KOPT-K1 (cell line): Measurements from ENCODE around the gene BAG5.

Experiments used
- H3K27ac ChIP-seq: fragments of 200-600 bp; sonication (generic); 2 replicates; pipeline ENCODE4 v1.5.1; 2016; ENCODE audit warnings: antibody characterized with exemption, mild to moderate bottlenecking, low read depth, low read length; ENCODE audit not compliant: poor library complexity, severe bottlenecking
- H3K36me3 ChIP-seq: fragments of 200-600 bp; sonication (generic); 2 replicates; pipeline ENCODE4 v1.5.1; 2017; ENCODE audit warnings: antibody characterized with exemption, mild to moderate bottlenecking, low read length, moderate library complexity; ENCODE audit not compliant: insufficient read depth
- H3K9me3 ChIP-seq: fragments of 200-600 bp; sonication (generic); 2 replicates; pipeline ENCODE4 v1.5.1; 2017; ENCODE audit warnings: antibody characterized with exemption, low read length, mild to moderate bottlenecking; ENCODE audit not compliant: insufficient read depth, poor library complexity, severe bottlenecking

The BAG5 gene

GRCh38 chr14:103578401-103579075 lies 16.1 kb upstream of the BAG5 start:
- Histone ChIP-seq H3K27ac (no peak overlapping the region), H3K9me3 (no peaks in the 10 kb centered on the region), H3K36me3 (peaks cover 53% of the 10 kb centered on the region; the same call in 1 of the 2 replicates)

- Histone ChIP-seq H3K9me3 (no peaks in the 10 kb centered on the region), H3K27ac (no peak overlapping the region), H3K36me3 (peaks cover 67% of the 10 kb centered on the region)
Observed at GRCh38 chr14:103576371-103577024, 14.0 kb upstream of the BAG5 start.

- H3K27ac ChIP-seq, result no peak overlapping the region
- H3K36me3 ChIP-seq, result peaks cover 62% of the 10 kb centered on the region
- no peaks in the 10 kb centered on the region for H3K9me3 ChIP-seq
Observed at GRCh38 chr14:103574707-103575285, 12.3 kb upstream of the BAG5 start.

GRCh38 chr14:103574104-103574503 lies 11.6 kb upstream of the BAG5 start:
- Histone ChIP-seq H3K27ac (no peak overlapping the region), H3K36me3 (peaks cover 62% of the 10 kb centered on the region), H3K9me3 (no peaks in the 10 kb centered on the region)

- Histone ChIP-seq H3K9me3 (no peaks in the 10 kb centered on the region), H3K27ac (no peak overlapping the region), H3K36me3 (peaks cover 22% of the 10 kb centered on the region)
Observed at GRCh38 chr14:103569408-103569807, 7.0 kb upstream of the BAG5 start.

- peaks cover 18% of the 10 kb centered on the region for H3K36me3 ChIP-seq
- H3K9me3 ChIP-seq, result no peaks in the 10 kb centered on the region
- H3K27ac ChIP-seq, result no peak overlapping the region
Observed at GRCh38 chr14:103568952-103569351, 6.5 kb upstream of the BAG5 start.

GRCh38 chr14:103563844-103564505 lies 1.5 kb upstream of the BAG5 start:
- no peaks in the 10 kb centered on the region for H3K9me3 ChIP-seq
- H3K27ac ChIP-seq, result peak overlapping the region; percentile 84
- H3K36me3 ChIP-seq, result peaks cover 20% of the 10 kb centered on the region

- Histone ChIP-seq H3K9me3 (no peaks in the 10 kb centered on the region), H3K27ac (peak overlapping the region; percentile 84), H3K36me3 (peaks cover 28% of the 10 kb centered on the region)
Observed at GRCh38 chr14:103563226-103563620, 766 bp upstream of the BAG5 start.

- Histone ChIP-seq H3K9me3 (no peaks in the 10 kb centered on the region), H3K27ac (peak overlapping the region; percentile 84), H3K36me3 (peaks cover 39% of the 10 kb centered on the region)
Observed at GRCh38 chr14:103562179-103562428, 353 bp downstream of the BAG5 start.

GRCh38 chr14:103561381-103562178 lies 877 bp downstream of the BAG5 start:
- no peaks in the 10 kb centered on the region for H3K9me3 ChIP-seq
- H3K27ac ChIP-seq, result peak overlapping the region; percentile 84
- peaks cover 44% of the 10 kb centered on the region for H3K36me3 ChIP-seq

GRCh38 chr14:103560691-103561090 lies 1.8 kb downstream of the BAG5 start:
- Histone ChIP-seq H3K9me3 (no peaks in the 10 kb centered on the region), H3K27ac (no peak overlapping the region), H3K36me3 (peaks cover 47% of the 10 kb centered on the region)

- Histone ChIP-seq H3K27ac (no peak overlapping the region), H3K36me3 (peaks cover 50% of the 10 kb centered on the region), H3K9me3 (no peaks in the 10 kb centered on the region)
Observed at GRCh38 chr14:103559766-103560165, 2.7 kb downstream of the BAG5 start.

GRCh38 chr14:103558071-103558882 lies 4.2 kb downstream of the BAG5 start:
- Histone ChIP-seq H3K36me3 (peaks cover 52% of the 10 kb centered on the region), H3K27ac (no peak overlapping the region), H3K9me3 (no peaks in the 10 kb centered on the region)
